Ishikawa (cell line): Measurements from ENCODE around the gene ATP5PB.

ENCODE experiments used
- CEBPB ChIP-seq: IDR thresholded peaks from 2 replicates; pipeline ENCODE4 v1.6.1; 2012
- CREB1 ChIP-seq: IDR thresholded peaks from 2 replicates; pipeline ENCODE4 v1.6.1; 2012; ENCODE audit warnings: low read depth
- EGR1 ChIP-seq: IDR thresholded peaks from 2 replicates; pipeline ENCODE4 v1.6.1; 2012
- EP300 ChIP-seq: IDR thresholded peaks from 2 replicates; pipeline ENCODE4 v1.6.1; 2012; ENCODE audit warnings: borderline replicate concordance
- FOXM1 ChIP-seq: IDR thresholded peaks from 2 replicates; pipeline ENCODE4 v1.6.1; 2012; ENCODE audit warnings: low read depth, borderline replicate concordance
- MAX ChIP-seq: IDR thresholded peaks from 2 replicates; pipeline ENCODE4 v1.6.1; 2012
- NFIC ChIP-seq: IDR thresholded peaks from 2 replicates; pipeline ENCODE4 v1.6.1; 2012
- RAD21 ChIP-seq: IDR thresholded peaks from 2 replicates; pipeline ENCODE4 v1.6.1; 2012; ENCODE audit warnings: low read depth
- REST ChIP-seq: IDR thresholded peaks from 2 replicates; pipeline ENCODE4 v1.6.1; 2012; ENCODE audit warnings: low read depth, mild to moderate bottlenecking
- TAF1 ChIP-seq: IDR thresholded peaks from 2 replicates; pipeline ENCODE4 v1.6.1; 2012; ENCODE audit warnings: low read depth, mild to moderate bottlenecking
- TCF12 ChIP-seq: IDR thresholded peaks from 2 replicates; pipeline ENCODE4 v1.6.1; 2012; ENCODE audit warnings: low read depth
- TEAD4 ChIP-seq: IDR thresholded peaks from 2 replicates; pipeline ENCODE4 v1.6.1; 2012
- USF1 ChIP-seq: IDR thresholded peaks from 2 replicates; pipeline ENCODE4 v1.6.1; 2012
- YY1 ChIP-seq: IDR thresholded peaks from 2 replicates; pipeline ENCODE4 v1.6.1; 2012; ENCODE audit warnings: low read depth
- ZBTB7A ChIP-seq: IDR thresholded peaks from 2 replicates; pipeline ENCODE4 v1.6.1; 2012; ENCODE audit warnings: low read depth

The ATP5PB gene

GRCh38 chr1:111484391-111485026 is 35.2 kb downstream of the ATP5PB start:
- TF ChIP-seq YY1 (no peak), EGR1 (no peak), ZBTB7A (no peak), TEAD4 (no peak), NFIC (no peak), REST (no peak), MAX (no peak), TCF12 (no peak), EP300 (no peak), CREB1 (no peak), TAF1 (no peak), RAD21 (no peak), USF1 (no peak), CEBPB (no peak), FOXM1 (no peak)

GRCh38 chr1:111486431-111486830 is 37.2 kb downstream of the ATP5PB start:
- TF ChIP-seq MAX, result no peak
- TF ChIP-seq TEAD4, result no peak
- TF ChIP-seq NFIC, result no peak
- no peak for TF ChIP-seq TCF12
- no peak for TF ChIP-seq ZBTB7A
- TF ChIP-seq USF1, result no peak
- no peak for TF ChIP-seq FOXM1
- no peak for TF ChIP-seq EGR1
- TF ChIP-seq EP300, result no peak
- no peak for TF ChIP-seq CEBPB
- TF ChIP-seq REST, result no peak
- no peak for TF ChIP-seq TAF1
- TF ChIP-seq YY1, result no peak
- no peak for TF ChIP-seq CREB1
- no peak for TF ChIP-seq RAD21

- TF ChIP-seq FOXM1 (no peak), TEAD4 (no peak), TAF1 (no peak), MAX (no peak), RAD21 (no peak), EGR1 (no peak), REST (no peak), CEBPB (no peak), USF1 (no peak), ZBTB7A (no peak), EP300 (no peak), NFIC (no peak)
Observed at GRCh38 chr1:111487133-111487532, 37.9 kb downstream of the ATP5PB start.

GRCh38 chr1:111488669-111489068 is 39.4 kb downstream of the ATP5PB start:
- TF ChIP-seq CREB1 (no peak), EGR1 (no peak), TCF12 (no peak), TAF1 (no peak), MAX (no peak), RAD21 (no peak), FOXM1 (no peak), YY1 (no peak), REST (no peak), CEBPB (no peak), USF1 (no peak), TEAD4 (no peak), NFIC (no peak), ZBTB7A (no peak), EP300 (no peak)
